ENCODE measurements around the gene FCAMR. TPM values are rescaled to one million over a fixed set of nuclear protein-coding genes. Genes with fewer than 3 reads are reported as not detected.

The FCAMR gene
- polyA plus RNA-seq, 6 donors from 2014 or later = not detected

GRCh38 chr1:206982216-206982615 is 12.0 kb upstream of the FCAMR start:
- Mint-ChIP-seq H3K36me3 (no peaks in the 10 kb centered on the region), H3K4me1 (peaks cover 0 to 3% (median 3%) of the 10 kb centered on the region in 3 donors), H3K9me3 (no peaks in the 10 kb centered on the region), H3K27ac (no peak overlapping the region), H3K27me3 (peaks cover 9 to 26% (median 14%) of the 10 kb centered on the region in 3 donors), H3K4me3 (no peak overlapping the region)
- ATAC-seq (ENCODE audit: low read depth in 2 of 2) = peak; percentile 79 to 88
- DNase-seq = peak; percentile 60

- peaks cover 0 to 9% (median 6%) of the 10 kb centered on the region in 3 donors for H3K27me3 Mint-ChIP-seq
- no peaks in the 10 kb centered on the region for H3K36me3 Mint-ChIP-seq
- no peaks in the 10 kb centered on the region for H3K9me3 Mint-ChIP-seq
- no peak overlapping the region for H3K27ac Mint-ChIP-seq
- H3K4me3 Mint-ChIP-seq = no peak overlapping the region
- no peak for ATAC-seq (ENCODE audit: low read depth in 2 of 2)
- peaks cover 0 to 3% (median 3%) of the 10 kb centered on the region in 3 donors for H3K4me1 Mint-ChIP-seq
- no peak for DNase-seq
Measured at GRCh38 chr1:206979379-206980043, 9.3 kb upstream of the FCAMR start.

GRCh38 chr1:206978259-206978658 is 8.0 kb upstream of the FCAMR start:
- no peaks in the 10 kb centered on the region for H3K9me3 Mint-ChIP-seq
- no peaks in the 10 kb centered on the region for H3K36me3 Mint-ChIP-seq
- H3K4me3 Mint-ChIP-seq = no peak overlapping the region
- DNase-seq (no peak), ATAC-seq (ENCODE audit: low read depth in 2 of 2) (no peak)
- H3K27me3 Mint-ChIP-seq = peaks cover 0 to 4% (median 1%) of the 10 kb centered on the region in 3 donors
- H3K4me1 Mint-ChIP-seq = peaks cover 0 to 3% (median 3%) of the 10 kb centered on the region in 3 donors
- no peak overlapping the region for H3K27ac Mint-ChIP-seq

GRCh38 chr1:206975306-206975705 is 5.0 kb upstream of the FCAMR start:
- Mint-ChIP-seq H3K27ac (no peak overlapping the region), H3K27me3 (peaks cover 5 to 13% (median 11%) of the 10 kb centered on the region in 3 donors), H3K4me3 (no peak overlapping the region), H3K4me1 (peaks cover 0 to 8% (median 6%) of the 10 kb centered on the region in 3 donors), H3K36me3 (no peaks in the 10 kb centered on the region), H3K9me3 (no peaks in the 10 kb centered on the region)
- no peak for DNase-seq
- no peak for ATAC-seq (ENCODE audit: low read depth in 2 of 2)

- Mint-ChIP-seq H3K4me1 (peaks cover 0 to 8% (median 3%) of the 10 kb centered on the region in 3 donors), H3K9me3 (no peaks in the 10 kb centered on the region), H3K27ac (no peak overlapping the region), H3K27me3 (peaks cover 5 to 21% (median 17%) of the 10 kb centered on the region in 3 donors), H3K4me3 (no peak overlapping the region), H3K36me3 (no peaks in the 10 kb centered on the region)
- no peak for DNase-seq
- ATAC-seq (ENCODE audit: low read depth in 2 of 2) = no peak
Measured at GRCh38 chr1:206974140-206974539, 3.9 kb upstream of the FCAMR start.

- H3K27me3 Mint-ChIP-seq = peaks cover 5 to 21% (median 17%) of the 10 kb centered on the region in 3 donors
- peaks cover 2 to 16% (median 9%) of the 10 kb centered on the region in 3 donors for H3K4me1 Mint-ChIP-seq
- H3K9me3 Mint-ChIP-seq = no peaks in the 10 kb centered on the region
- no peak overlapping the region for H3K27ac Mint-ChIP-seq
- no peak for ATAC-seq (ENCODE audit: low read depth in 2 of 2)
- H3K4me3 Mint-ChIP-seq = no peak overlapping the region
- DNase-seq = no peak
- no peaks in the 10 kb centered on the region for H3K36me3 Mint-ChIP-seq
Measured at GRCh38 chr1:206972728-206973127, 2.5 kb upstream of the FCAMR start.

GRCh38 chr1:206971029-206971655 is 882 bp upstream of the FCAMR start:
- Mint-ChIP-seq H3K36me3 (no peaks in the 10 kb centered on the region), H3K9me3 (no peaks in the 10 kb centered on the region), H3K27me3 (peaks cover 5 to 21% (median 17%) of the 10 kb centered on the region in 3 donors), H3K4me3 (no peak overlapping the region), H3K4me1 (peaks cover 8 to 24% (median 20%) of the 10 kb centered on the region in 3 donors), H3K27ac (no peak overlapping the region)
- DNase-seq = no peak
- ATAC-seq (ENCODE audit: low read depth in 2 of 2) = no peak

GRCh38 chr1:206969090-206969489 is 1.2 kb downstream of the FCAMR start:
- Mint-ChIP-seq H3K27ac (no peak overlapping the region), H3K9me3 (no peaks in the 10 kb centered on the region), H3K27me3 (peaks cover 5 to 21% (median 17%) of the 10 kb centered on the region in 3 donors), H3K36me3 (no peaks in the 10 kb centered on the region), H3K4me1 (peaks cover 8 to 24% (median 20%) of the 10 kb centered on the region in 3 donors), H3K4me3 (no peak overlapping the region)
- DNase-seq (no peak), ATAC-seq (ENCODE audit: low read depth in 2 of 2) (no peak)

- ATAC-seq (ENCODE audit: low read depth in 2 of 2) = peak in 1 of 2 donors; percentile 28
- Mint-ChIP-seq H3K4me3 (peak overlapping the region in 3 of 8 donors; percentile 25 to 45 (median 38)), H3K27ac (peak overlapping the region in 2 of 6 donors; percentile 39 to 70)
Measured at GRCh38 chr1:206967096-206967849, 3.0 kb downstream of the FCAMR start.

GRCh38 chr1:206965781-206966180 is 4.5 kb downstream of the FCAMR start:
- H3K4me3 Mint-ChIP-seq = no peak overlapping the region
- ATAC-seq (ENCODE audit: low read depth in 2 of 2) (no peak), DNase-seq (no peak)
- peaks cover under 1 to 13% (median 8%) of the 10 kb centered on the region in 3 donors for H3K27me3 Mint-ChIP-seq
- no peaks in the 10 kb centered on the region for H3K9me3 Mint-ChIP-seq
- no peak overlapping the region for H3K27ac Mint-ChIP-seq
- H3K36me3 Mint-ChIP-seq = no peaks in the 10 kb centered on the region
- peaks cover 15 to 23% (median 23%) of the 10 kb centered on the region in 3 donors for H3K4me1 Mint-ChIP-seq

More at GRCh38 chr1:206967096-206967849, 3.0 kb downstream of the FCAMR start:
- Mint-ChIP-seq H3K9me3 (no peaks in the 10 kb centered on the region), H3K27me3 (peaks cover 5 to 21% (median 17%) of the 10 kb centered on the region in 3 donors), H3K36me3 (no peaks in the 10 kb centered on the region), H3K4me1 (peaks cover 15 to 25% (median 23%) of the 10 kb centered on the region in 3 donors)
- no peak for DNase-seq

- Mint-ChIP-seq H3K4me1 (peaks cover 15 to 23% (median 22%) of the 10 kb centered on the region in 3 donors), H3K4me3 (no peak overlapping the region), H3K9me3 (no peaks in the 10 kb centered on the region), H3K27ac (peak overlapping the region in 1 of 6 donors; percentile 6), H3K36me3 (no peaks in the 10 kb centered on the region), H3K27me3 (no peaks in the 10 kb centered on the region)
- ATAC-seq (ENCODE audit: low read depth in 2 of 2) (no peak), DNase-seq (no peak)
Measured at GRCh38 chr1:206963740-206964139, 6.5 kb downstream of the FCAMR start.

- Mint-ChIP-seq H3K9me3 (no peaks in the 10 kb centered on the region), H3K4me3 (no peak overlapping the region), H3K4me1 (peaks cover 15 to 22% (median 18%) of the 10 kb centered on the region in 3 donors), H3K36me3 (no peaks in the 10 kb centered on the region), H3K27me3 (no peaks in the 10 kb centered on the region), H3K27ac (peak overlapping the region in 1 of 6 donors; percentile 6)
- DNase-seq = no peak
- no peak for ATAC-seq (ENCODE audit: low read depth in 2 of 2)
Measured at GRCh38 chr1:206963119-206963712, 7.0 kb downstream of the FCAMR start.

GRCh38 chr1:206962272-206962671 is 8.0 kb downstream of the FCAMR start:
- Mint-ChIP-seq H3K4me1 (peaks cover 9 to 12% (median 9%) of the 10 kb centered on the region in 3 donors), H3K36me3 (no peaks in the 10 kb centered on the region), H3K27me3 (no peaks in the 10 kb centered on the region), H3K27ac (no peak overlapping the region), H3K4me3 (no peak overlapping the region), H3K9me3 (no peaks in the 10 kb centered on the region)
- ATAC-seq (ENCODE audit: low read depth in 2 of 2) (no peak), DNase-seq (no peak)
